ENCODE measurements around the gene PPIH. TPM values are rescaled to one million over a fixed set of nuclear protein-coding genes. Genes with fewer than 3 reads are reported as not detected.

PPIH gene
- total and polyA plus RNA-seq, 2 of the 13 experiments (the other 11 are each of a cell fraction or from before 2014, with no cell fraction given): 29.9 to 72.6 TPM

DNA sequence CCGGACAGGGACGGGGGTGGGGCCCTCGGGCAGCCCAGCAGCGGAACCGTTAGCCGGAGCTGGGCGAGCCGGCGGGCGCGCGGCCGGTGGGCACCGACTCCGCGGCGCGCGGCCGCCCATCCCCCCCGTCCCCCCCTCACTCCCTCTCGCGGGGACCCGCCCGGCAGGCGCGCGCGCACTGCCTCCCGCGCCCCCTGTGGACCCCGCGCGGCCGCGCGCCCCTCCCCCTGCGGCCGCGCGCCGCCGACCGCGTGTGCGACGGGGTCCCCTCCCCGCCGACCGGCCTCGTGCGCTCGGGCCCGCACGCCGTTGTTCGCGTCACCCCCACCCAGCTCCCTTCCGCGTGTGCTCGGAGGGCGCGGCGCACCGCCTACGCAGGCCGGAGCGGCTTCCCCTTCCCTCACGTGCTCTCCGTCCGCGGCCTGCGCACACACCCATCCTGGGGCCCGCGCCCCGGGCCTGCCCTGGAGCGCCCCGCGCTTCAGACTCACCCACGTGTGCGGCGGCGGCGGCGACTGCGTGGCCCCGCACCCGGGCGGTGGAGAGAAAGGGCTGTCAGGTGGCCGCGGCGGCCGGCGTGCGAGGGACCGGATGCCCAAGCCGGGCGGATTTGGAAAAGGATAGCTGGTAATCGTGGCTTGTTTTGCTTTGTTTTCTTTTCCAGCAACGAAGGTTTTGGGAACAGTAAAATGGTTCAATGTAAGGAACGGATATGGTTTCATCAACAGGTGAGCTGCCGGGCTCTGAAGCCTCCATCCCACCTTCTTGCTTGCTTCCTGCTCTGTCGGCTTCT is 24.7 kb downstream of the PPIH start (continued):
- TF ChIP-seq SOX5 (CRISPR knock-in tag; IDR thresholded peaks at IDR 0.05; ENCODE audit: borderline replicate concordance): no peak
- no peak for TF ChIP-seq IKZF1 (IDR thresholded peaks at IDR 0.05)
- TF ChIP-seq, protein P1, sequence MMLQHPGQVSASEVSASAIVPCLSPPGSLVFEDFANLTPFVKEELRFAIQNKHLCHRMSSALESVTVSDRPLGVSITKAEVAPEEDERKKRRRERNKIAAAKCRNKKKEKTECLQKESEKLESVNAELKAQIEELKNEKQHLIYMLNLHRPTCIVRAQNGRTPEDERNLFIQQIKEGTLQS (CRISPR knock-in tag; IDR thresholded peaks at IDR 0.05): no peak; the same call in 1 of the 2 replicates
- TF ChIP-seq PHF8 (CRISPR knock-in tag; IDR thresholded peaks at IDR 0.05): peak; percentile 37; the same call in 1 of the 2 replicates
- TF ChIP-seq, protein P2, sequence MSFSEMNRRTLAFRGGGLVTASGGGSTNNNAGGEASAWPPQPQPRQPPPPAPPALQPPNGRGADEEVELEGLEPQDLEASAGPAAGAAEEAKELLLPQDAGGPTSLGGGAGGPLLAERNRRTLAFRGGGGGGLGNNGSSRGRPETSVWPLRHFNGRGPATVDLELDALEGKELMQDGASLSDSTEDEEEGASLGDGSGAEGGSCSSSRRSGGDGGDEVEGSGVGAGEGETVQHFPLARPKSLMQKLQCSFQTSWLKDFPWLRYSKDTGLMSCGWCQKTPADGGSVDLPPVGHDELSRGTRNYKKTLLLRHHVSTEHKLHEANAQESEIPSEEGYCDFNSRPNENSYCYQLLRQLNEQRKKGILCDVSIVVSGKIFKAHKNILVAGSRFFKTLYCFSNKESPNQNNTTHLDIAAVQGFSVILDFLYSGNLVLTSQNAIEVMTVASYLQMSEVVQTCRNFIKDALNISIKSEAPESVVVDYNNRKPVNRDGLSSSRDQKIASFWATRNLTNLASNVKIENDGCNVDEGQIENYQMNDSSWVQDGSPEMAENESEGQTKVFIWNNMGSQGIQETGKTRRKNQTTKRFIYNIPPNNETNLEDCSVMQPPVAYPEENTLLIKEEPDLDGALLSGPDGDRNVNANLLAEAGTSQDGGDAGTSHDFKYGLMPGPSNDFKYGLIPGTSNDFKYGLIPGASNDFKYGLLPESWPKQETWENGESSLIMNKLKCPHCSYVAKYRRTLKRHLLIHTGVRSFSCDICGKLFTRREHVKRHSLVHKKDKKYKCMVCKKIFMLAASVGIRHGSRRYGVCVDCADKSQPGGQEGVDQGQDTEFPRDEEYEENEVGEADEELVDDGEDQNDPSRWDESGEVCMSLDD (CRISPR knock-in tag; IDR thresholded peaks at IDR 0.05; ENCODE audit: borderline replicate concordance): peak; percentile 59; the same call in 1 of the 2 replicates
- no peak for TF ChIP-seq SMARCC2 (IDR thresholded peaks at IDR 0.05)
- TF ChIP-seq SIN3A (IDR thresholded peaks at IDR 0.05; ENCODE audit: borderline replicate concordance, low read depth, low read length): peak; percentile 31; the same call in 1 of the 2 replicates
- 0 out of 2 replicates have a peak, but pooled peaks have one; percentile 25 for TF ChIP-seq KMT2B (CRISPR knock-in tag; IDR thresholded peaks at IDR 0.05)
- TF ChIP-seq, protein P3, sequence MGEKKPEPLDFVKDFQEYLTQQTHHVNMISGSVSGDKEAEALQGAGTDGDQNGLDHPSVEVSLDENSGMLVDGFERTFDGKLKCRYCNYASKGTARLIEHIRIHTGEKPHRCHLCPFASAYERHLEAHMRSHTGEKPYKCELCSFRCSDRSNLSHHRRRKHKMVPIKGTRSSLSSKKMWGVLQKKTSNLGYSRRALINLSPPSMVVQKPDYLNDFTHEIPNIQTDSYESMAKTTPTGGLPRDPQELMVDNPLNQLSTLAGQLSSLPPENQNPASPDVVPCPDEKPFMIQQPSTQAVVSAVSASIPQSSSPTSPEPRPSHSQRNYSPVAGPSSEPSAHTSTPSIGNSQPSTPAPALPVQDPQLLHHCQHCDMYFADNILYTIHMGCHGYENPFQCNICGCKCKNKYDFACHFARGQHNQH (CRISPR knock-in tag; IDR thresholded peaks at IDR 0.05): peak; percentile 52; the same call in 1 of the 2 replicates
- TF ChIP-seq ISL2 (CRISPR knock-in tag; IDR thresholded peaks at IDR 0.05): 0 out of 2 replicates have a peak, but pooled peaks have one; percentile 46
- no peak for TF ChIP-seq SP1 (IDR thresholded peaks at IDR 0.05)
- peak; percentile 40; the same call in 1 of the 2 replicates for TF ChIP-seq SP1 (CRISPR knock-in tag; IDR thresholded peaks at IDR 0.05)
- TF ChIP-seq, protein P4, sequence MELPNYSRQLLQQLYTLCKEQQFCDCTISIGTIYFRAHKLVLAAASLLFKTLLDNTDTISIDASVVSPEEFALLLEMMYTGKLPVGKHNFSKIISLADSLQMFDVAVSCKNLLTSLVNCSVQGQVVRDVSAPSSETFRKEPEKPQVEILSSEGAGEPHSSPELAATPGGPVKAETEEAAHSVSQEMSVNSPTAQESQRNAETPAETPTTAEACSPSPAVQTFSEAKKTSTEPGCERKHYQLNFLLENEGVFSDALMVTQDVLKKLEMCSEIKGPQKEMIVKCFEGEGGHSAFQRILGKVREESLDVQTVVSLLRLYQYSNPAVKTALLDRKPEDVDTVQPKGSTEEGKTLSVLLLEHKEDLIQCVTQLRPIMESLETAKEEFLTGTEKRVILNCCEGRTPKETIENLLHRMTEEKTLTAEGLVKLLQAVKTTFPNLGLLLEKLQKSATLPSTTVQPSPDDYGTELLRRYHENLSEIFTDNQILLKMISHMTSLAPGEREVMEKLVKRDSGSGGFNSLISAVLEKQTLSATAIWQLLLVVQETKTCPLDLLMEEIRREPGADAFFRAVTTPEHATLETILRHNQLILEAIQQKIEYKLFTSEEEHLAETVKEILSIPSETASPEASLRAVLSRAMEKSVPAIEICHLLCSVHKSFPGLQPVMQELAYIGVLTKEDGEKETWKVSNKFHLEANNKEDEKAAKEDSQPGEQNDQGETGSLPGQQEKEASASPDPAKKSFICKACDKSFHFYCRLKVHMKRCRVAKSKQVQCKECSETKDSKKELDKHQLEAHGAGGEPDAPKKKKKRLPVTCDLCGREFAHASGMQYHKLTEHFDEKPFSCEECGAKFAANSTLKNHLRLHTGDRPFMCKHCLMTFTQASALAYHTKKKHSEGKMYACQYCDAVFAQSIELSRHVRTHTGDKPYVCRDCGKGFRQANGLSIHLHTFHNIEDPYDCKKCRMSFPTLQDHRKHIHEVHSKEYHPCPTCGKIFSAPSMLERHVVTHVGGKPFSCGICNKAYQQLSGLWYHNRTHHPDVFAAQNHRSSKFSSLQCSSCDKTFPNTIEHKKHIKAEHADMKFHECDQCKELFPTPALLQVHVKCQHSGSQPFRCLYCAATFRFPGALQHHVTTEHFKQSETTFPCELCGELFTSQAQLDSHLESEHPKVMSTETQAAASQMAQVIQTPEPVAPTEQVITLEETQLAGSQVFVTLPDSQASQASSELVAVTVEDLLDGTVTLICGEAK (IDR thresholded peaks at IDR 0.05): no peak
- TF ChIP-seq, protein P4 (CRISPR knock-in tag; IDR thresholded peaks at IDR 0.05): peak; percentile 47; the same call in 1 of the 2 replicates
- TF ChIP-seq SP140L (CRISPR knock-in tag; IDR thresholded peaks at IDR 0.05; ENCODE audit: borderline replicate concordance): no peak
- TF ChIP-seq ZNF776 (CRISPR knock-in tag; IDR thresholded peaks at IDR 0.05): peak; percentile 86
